Embryonic facial prominence (tissue), 1 donor: ENCODE results near the gene AP1S2.
"Not testable (repeated sequence)": the region's sequence is repeated elsewhere in the genome, so short reads cannot be mapped to it uniquely, and the experiment has no call there.

ENCODE experiments used
- DNase-seq: peaks from one replicate; pipeline ENCODE4 v3.0.0-alpha.2; 2016; ENCODE audit errors: extremely low spot score

The AP1S2 gene

DNA sequence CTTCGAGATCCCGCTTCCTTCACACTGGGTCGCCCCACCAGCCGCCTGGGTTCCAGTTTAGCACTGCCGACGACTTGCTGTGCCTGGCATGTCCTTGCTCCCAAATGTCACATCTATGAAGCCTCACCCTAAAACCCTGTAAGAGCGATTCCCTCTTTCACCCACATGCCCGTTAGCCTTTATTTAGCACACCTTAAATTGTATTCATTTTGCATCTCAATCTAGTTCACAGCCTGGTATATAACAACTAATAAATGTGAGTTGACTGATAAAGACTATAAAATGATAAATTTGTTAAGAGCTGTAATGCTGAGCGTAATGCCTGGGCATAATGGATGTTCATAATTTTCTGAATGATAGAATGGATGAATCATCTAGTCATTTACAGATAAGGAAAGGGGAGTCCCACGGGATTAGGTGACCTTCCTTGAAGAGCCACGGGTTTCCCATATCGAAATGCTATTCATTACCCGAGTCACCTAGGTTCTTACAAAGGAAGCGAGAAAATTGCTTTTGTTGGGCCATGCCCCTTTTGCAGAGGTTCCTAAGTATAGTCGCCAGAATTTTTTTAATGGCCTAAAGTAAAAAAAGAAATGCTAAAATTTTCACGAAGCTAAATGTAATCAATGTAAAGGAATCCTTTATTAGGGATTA is 1.1 kb upstream of the AP1S2 start:
- no peak for DNase-seq

DNA sequence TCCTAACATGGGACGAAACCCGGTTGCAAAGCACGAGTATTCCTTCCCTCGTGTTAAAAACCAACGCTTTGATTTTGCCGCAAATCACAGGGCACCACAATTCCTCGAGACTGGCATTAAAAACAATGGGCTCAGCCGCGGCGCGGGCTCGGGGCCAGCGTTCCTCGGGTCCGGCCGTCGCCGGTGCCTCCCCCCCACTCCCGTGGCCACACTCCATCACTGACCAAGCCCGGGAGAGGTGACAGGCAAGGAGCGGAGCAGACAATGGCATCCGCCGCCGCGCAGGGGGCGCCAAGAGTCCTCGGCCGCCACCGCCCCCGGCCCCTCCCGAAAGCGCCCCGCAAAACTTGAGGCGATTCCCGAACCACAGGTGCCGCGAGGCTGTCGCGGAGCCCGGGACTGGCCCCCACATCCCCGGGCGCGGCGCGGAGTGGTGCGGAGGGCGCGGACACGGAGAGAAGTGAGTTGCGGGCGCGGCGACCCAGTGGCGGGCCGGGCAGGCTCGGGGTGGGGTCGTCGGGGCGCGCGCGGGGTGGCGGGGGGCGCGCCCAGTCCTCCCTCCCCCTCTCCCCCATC is 445 bp downstream of the AP1S2 start:
- no peak for DNase-seq

DNA sequence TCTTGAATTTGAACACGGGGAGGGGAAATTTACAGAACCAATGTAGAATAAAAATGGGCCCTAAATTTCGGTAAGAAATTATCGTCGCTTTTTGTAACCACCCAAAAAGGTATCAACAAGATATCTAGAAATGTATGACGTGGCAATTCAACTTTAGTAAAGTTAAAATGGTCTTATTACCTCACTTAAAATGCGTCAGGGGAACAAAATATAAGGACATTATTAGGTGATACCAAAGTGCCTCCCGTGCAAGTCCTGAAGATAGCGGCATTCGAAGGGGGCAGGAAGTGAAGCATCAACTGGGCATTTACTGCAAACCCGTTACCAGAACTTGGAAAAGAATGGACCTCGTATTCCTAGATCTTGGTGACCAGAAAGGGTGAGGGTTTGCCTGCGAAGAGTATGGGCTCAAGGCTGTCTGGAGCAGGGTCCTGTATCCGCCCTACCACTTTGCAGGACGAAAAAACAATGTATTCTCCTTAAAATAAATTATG is 980 bp downstream of the AP1S2 start:
- no peak for DNase-seq

DNA sequence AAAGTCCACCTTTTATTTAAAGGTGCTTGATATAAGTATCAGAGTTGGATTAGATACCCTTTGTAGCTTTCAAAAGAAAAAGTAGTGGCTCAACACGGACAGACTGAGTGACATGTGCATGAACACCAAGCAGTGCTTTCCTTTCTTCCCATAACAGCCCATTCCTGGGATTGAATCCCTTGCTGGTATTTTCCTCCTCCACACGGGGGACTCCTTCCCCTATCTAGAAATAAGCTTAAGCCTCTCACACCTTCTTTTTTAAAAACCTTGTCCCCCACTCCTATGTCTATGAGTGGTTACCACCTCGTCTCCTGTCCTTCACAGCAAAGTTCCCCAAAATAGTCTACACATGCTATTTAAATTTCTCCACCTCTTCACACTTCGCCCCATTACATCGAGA is 5.1 kb downstream of the AP1S2 start:
- DNase-seq, result no peak

DNA sequence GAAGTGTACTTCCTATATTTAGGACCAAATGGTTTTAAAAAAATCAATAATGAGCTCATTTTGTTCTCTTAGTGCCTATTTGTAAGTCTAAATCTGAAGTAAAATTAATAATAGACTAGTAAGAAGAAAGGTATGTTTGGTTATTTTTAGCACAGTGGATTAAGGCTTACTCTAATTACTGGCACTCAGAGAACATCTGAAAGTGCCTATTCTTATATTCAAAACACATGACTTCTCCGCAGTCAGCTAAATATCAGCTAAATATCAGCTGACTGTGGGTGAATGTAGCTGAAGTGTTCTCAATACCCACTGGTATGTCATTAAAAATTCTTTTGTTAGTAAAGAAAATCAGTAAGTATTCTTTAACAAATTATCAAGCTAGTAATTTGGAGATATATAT is 6.0 kb downstream of the AP1S2 start:
- DNase-seq, result no peak

DNA sequence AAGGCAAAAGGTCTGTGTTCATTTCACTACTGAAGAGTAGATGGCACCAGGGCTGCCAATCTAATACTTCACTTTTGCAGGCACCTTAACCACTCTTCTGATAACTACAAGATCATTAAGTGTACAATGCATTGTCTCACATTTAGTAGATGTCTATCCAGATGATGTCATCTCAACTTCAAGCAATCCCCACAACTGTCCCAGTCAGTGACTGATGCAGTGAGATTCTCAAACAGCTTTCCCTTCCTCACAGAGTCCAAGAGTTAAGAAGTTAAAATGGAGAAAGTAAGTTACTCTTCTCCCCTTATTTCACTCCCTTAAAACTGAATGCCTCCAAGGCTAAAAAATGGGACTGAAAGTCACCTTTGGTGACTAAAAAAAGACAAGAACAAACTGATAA is 10.7 kb downstream of the AP1S2 start:
- no peak for DNase-seq

DNA sequence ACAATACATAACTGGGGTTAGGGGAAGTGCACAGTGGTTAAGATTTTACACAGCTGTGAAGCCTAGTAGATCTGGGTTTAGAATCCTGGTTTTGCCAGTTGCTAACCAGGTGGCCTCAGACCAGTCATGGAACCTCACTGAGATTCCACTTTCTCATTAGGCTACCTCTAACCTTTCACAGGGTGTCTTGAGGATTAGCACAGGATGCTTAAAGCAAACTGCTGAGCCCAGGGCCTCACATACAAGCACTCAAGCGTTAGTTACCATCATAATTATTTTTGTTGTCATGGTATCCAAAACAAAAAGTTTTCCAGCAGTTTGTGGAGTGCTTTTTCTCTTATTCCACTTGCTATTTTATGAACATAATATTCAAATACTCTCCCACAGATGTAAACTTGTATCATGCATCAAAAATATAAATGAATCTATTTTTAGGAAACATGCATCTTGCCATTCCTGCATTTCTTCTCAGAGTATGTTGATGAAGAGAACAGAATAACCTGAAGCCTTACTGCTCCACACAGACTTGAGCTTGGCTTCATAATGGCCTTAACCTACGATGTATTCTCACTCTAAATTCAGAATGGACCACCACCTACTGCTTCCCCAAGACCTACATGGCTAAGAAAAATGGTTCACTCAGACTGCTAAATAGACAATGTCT is 12.6 kb downstream of the AP1S2 start:
- no peak for DNase-seq

DNA sequence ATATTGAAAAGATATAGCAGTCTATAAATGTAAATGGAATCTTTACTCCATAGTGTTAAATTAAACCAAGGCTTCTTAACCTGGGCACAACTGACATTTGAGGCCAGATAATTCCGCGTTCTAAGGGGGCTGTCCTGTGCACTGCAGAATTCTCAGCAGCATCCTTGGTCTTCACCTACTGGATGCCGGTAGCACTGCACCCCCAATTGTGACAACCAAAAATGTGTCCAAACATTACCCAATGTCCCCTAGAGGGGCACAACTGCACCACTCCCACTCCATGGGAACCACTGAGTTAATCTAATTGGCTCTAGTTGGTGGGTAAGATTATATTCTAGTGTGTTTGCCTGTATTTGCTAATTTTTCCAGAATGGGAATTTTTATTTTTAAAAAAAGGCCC is 16.6 kb downstream of the AP1S2 start:
- DNase-seq, result no peak

DNA sequence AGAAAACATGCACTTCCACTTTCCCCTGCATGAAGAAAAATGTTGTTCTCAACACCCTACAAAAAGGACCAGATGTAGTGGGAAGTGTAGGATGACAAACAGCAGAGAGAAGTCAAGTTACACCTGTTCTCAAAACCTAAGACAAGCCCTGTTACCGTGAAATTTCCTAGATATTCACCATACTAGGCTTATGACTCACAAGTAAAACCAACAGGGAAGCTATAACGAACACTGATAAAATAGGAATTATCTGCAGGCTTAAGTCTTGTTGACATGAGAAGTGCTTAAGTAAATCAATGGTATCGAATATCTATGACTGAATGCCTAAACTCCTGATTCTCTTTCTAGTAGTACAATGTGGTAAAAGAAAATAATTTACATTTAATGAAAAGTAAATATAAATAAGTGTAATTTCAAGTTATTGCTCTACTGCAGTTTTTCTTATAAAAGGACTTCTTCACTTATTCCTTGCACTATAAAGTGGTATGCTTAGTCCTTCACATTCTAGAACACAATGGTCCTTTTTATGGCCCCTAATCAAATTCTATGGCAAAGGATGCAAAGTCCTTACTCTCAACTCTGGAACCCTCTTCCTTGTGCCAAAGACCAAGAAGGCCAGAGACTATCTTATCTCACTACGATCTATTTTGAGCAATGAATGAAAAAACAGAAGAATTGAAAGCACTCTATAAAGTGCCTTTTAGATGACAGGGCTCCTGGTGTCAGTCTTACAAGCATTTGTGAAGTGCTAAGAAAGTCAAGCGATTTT is 19.6 kb downstream of the AP1S2 start:
- no peak for DNase-seq

DNA sequence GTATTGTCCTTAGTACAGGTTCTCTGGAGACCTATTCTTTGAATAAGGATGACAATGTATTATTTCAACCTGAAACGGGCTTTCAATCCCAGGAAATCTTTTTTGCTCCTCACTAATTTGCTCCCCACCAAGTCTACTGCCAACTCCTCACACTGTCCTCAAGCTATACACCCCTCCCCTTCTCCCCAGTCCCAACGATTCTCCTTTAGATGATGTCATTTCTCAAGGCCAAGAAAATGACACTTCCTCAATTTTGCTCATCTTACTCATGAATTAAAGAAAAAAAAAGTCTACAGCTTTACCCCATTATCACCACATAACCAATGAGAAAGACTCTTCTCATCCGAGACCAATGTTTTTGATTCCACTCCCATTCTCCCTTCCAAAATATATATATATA is 20.6 kb downstream of the AP1S2 start:
- no peak for DNase-seq

DNA sequence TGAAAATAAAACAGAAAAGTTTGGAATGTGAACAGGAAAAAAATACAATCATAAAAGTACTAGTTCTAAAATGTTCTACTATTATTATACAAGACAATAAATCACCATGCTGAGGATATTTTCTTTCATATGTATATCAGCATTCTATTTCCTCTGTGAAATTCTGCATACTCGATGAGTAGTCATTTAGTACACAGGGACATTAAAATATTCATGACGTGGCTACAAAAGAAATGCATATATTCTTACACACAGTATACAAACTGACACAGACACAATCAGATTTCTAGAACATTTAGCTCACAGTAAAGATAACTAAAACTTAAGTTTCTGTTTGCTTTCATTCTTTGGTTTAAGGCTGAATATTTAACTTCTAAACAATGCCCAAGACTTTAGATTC is 23.3 kb downstream of the AP1S2 start:
- DNase-seq, result not testable (repeated sequence)

DNA sequence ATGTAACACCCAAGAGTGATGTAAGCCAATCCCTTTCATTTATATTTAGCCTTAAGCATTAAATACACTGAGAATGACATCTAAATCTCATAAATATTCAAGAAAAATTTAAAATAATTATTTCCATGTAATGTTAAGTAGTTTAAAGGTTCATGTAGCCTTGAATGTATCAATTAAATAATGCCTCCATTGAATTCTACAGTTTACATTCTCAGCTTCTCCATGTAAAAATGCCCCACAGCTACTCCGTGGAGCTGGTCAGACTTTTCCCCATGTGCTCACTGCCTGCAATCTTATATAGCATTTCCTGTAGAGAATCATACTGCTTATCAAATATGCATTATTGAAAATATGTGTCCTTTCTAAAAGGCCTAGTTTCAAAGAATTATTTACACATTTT is 25.4 kb downstream of the AP1S2 start:
- no peak for DNase-seq

DNA sequence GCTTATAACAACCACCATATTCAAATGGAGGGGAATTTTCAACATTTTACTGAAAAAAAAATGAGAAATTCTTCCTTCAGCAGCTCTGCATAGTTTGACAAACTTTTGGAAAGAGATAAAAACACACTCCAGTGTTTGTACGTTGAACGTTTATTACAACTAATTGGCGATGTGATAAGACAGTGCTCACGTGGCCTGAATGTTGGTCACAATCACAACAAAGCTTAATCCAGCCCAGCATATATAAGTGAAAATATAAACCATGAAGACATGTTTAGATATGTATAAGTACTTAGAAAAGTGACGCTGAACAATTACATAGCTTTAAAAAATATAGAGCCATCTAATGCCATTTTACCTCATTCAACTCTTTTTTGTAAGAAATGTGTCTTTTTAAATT is 28.7 kb downstream of the AP1S2 start:
- no peak for DNase-seq

DNA sequence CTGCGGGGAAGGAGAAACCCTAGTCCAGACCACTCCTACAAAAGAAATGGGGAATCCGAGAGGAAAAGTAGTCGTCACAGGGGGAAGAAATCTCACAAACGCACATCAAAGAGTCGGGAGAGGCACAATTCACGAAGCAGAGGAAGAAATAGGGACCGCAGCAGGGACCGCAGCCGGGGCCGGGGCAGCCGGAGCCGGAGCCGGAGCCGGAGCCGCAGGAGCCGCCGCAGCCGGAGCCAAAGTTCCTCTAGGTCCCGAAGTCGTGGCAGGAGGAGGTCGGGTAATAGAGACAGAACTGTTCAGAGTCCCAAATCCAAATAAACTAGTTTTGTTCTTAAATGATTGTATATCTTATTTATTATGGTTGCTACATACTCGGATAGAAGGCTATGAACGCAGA is 31.7 kb downstream of the AP1S2 start:
- no peak for DNase-seq

DNA sequence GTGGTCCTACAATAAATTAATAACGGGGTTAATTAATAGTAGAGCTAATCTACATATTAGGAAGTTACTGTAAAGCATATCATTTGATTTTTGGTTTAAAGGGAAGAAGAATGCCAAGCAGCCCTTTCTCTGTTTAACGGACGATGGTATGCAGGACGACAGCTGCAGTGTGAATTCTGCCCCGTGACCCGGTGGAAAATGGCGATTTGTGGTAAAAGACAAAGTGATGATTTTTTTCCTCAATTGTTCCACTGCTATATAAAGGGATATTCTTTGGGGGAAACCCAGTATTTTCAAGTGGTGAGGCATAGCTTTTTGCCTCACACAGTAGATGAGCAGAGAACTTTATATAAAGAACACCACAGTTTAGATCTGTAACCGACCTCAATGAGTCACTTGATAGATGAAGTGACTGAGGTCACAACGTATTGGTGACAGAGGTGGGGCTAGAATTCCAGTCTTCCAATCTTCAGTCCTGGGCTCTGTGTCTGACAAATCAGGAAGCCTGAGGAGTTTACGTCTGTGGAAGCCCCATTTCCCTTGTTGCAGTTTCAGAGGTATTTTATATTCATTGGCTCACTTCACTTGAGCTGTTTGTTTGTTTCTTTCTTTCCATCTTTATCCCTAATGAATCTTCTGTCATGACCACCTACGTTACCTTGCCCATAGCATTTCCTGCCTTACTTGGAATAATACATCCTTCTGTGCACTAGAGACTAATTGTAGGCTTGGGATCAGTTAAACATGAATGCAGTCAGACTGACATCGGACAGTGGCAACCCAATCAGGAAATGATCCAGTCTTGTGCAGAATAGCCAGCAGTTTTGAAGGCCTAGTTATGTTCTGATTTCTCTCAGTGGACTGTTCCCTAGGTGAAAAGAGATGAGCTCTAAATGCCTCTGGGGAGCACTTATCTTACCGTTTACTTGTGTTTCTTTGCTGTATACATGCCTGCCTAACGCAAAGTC is 34.2 kb downstream of the AP1S2 start:
- DNase-seq, result no peak

DNA sequence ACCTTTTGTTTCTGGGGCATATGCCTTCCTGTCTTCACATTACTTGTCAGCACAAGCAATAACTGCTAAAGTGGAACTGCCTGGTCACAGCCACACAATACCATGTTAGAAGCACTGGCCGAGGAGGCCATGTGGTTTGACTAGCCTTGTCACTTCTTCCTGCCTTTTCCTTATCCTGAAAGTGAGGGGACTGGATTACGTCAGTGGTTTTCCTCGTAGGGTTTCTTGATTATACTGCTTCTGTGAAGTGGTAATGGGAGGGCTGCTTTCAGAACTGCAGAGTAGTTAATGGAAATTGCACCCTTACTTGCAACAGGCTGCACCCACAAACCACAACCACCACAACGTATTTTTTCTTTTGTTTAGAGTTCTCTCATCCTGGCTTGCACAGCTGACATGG is 37.7 kb downstream of the AP1S2 start:
- DNase-seq, result no peak

DNA sequence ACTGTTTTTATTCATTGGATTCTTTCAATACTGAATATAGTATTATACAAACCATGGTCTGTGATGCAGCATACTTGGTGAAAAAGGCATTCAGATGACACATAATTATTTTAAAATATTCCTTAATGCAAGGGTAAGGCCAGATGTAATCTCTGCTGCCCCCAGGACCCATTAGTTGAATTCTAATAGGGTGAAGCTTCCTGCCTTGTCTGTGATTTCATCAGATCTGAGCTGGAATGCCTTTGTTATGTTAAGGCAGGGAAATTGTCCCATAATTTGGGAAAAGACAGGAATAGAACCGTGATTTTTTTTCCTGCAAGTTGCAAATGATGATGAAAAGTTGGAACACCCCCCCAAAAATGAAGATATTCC is 38.2 kb downstream of the AP1S2 start:
- no peak for DNase-seq

DNA sequence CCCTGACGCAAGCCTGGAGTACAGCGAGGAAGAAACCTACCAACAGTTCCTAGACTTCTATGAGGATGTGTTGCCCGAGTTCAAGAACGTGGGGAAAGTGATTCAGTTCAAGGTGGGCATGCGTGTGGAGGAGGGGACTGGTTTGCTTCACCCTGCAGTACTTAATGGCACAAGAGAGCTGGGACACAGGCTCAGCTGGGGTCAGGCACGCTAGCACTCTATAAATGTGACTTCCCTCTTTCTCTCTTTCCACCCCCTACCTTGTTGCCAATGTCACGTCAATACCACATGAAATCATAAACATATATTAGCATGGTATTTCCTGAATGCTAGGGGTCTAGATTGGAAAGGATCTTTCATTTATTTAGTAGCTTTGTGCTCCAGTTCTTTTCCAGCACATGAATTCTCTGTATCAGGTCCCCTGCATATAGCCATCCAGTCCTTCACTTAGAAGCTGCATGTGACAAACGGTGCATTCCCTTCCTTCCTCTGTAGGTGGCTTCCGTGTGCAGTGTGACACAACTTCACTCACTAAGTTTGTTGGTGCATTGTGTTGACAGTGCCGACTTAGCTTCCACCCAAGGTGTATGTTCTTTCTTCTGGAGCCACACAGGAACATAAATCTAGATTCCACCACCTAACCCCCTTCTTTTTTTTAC is 38.7 kb downstream of the AP1S2 start:
- no peak for DNase-seq

DNA sequence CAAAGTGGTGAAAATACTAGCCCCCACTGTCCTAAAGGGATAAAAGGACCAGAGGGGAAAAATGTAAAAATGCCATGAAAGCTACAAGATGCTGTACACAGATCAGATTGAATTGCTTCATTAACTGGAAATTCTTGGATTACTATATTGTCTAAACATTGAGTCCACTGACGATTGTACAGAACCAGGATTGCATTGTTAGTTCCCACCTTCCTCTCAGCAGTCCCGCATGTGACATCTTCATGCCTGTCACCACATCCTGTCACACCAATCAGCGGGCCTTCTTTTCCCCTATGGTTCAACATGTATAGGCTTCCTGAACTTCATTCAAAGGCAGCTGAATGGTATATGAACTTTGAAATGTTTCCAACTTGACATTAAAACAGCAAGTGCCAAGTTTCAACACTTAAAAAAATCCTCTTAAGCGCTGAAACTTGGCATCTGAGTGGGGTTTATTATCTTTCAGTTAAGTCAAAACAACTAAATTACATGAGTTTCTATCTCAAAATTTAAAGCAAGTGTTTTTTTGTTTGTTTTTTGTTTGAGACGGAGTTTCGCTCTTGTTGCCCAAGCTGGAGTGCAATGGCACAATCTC is 39.7 kb downstream of the AP1S2 start:
- DNase-seq, result no peak

DNA sequence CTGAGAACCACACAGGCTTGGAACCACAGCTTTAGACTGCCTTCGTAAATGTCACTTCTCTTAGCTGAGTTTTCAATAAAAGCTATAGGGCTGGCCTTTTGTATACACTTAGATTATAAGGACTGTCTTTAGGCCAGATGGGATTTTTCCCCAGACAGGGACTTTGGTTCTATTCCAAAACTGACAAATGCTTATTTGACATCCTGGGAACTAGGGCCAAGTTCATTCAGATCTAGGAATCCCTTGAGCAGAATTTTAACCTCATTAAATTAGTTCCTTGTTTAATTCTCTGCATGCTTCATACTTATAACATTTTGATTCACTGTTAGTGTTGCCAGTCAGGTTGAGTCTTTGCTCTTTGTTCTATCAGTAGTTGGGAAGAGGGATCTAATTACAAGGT is 41.2 kb downstream of the AP1S2 start:
- DNase-seq, result no peak
